ENCODE data around the gene HGFAC. TPM values are rescaled to one million over a fixed set of nuclear protein-coding genes. Genes with fewer than 3 reads are reported as not detected.
A peak's percentile ranks its signal among the peaks of the same experiment; 100 is the strongest.

HGFAC gene
- polyA plus RNA-seq, 3 donors = 0.78 to 2.7 (median 2.6) TPM

DNA sequence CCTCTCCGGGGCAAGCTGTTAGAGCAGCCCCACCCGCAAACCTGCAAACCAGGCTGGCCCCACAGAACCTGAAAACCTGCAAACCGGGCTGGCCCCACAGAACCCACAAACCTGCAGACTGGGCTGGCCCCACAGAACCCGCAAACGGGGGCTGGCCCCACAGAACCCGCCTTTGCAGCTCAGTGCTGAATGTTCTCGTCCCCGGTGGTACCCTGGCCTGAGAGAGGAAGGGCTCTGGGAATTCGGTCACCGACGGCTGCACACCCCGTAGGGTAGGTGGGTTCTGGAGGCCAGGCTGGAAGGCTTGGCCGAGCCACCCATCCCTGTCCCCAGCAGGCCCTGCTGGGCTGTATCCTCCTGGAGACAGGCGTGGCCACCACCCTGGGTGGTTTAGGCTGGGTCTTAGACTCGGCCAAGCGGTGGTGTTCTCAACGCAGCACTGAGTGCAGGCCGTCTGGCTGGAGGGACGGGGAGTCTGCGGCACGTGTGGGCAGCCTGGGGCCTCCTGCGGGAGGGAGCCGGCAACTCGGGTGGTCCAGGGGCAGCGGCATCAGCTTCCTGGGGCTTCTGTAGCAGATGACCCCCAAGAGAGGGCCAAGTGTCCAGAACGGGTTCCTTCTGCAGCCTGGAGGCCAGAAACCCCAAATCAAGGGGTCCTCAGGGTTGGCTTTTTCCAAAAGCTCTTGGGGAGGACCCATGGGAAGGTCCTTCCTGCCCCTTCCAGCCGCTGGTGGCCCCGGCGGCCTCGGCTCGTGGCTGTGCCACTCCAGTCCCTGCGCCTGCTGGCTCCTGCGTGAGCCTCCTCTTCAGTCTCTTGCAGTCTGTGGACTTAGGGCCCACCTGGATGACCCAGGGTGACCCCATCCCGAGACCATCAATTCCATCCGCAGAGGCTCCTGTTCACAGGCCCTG lies 36.9 kb downstream of the HGFAC start:
- no peak for DNase-seq (ENCODE audit: extremely low read depth in 1 of 11, low read depth in 9 of 11, low spot score in 4 of 11)

DNA sequence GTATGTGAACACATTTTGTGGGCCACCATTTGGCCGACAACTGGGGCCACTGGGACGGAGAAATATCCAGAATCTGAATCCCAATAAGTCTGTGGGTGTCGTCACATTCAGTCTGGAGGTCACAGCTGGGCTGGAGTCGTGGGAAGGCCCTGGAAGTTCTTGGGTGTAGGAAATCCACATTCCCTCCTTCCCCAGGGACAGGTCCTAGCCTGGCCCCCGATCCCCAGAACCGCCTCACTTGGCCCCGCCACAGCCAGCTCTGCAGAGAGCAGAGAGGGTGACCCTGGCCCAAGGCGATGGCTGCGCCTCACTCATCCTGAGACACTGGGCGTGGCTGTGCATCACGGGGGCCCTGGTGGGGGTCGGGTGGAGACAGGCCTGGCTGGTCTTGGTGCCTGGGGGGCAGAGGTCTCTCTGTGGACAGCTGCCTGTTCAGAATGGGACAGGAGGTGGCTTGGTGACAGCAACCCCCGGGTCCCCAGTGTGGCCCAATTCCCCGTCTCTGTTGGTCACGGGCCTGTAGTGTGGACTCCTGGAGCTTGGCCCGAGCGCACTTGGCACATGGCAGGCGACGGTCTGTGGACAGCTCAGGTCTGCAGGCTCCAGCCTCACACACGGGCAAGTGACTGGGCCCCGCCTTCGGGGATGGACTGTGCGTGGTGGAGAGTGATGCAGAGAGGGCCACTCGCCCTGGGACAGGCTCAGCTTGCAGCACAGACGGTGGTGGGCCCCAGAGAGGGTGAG lies 37.8 kb downstream of the HGFAC start:
- DNase-seq (ENCODE audit: extremely low read depth in 1 of 11, low read depth in 9 of 11, low spot score in 4 of 11) = no peak

DNA sequence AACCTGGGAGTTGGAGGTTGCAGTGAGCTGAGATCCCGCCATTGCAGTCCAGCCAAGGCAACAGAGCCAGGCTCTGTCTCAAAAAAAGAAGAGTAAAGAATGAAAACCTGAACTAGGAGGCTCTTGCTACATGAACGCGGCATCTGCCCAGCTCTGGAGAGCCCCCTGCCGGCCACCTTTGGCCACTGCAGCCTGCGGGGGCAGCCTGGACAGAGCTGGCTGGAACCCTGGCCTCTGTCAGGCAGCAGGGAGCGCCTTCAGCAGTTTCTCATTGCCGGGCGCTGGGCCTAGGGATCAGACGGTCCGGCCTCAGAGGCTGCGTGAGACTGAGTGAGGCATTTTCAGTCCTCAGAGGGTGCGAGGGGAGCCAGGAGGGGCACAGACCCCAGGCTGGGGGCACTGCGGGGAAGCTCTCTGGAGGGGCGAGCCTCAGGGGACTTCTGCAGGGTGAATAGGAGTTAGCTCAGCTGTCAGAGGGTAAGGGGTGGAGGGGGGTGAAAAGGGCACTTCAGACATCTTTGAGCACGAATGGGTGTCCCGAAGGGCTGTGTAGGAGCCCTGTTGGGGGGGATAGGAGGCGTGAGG lies 38.9 kb downstream of the HGFAC start:
- peak; percentile 50 to 77 (median 71) for DNase-seq (ENCODE audit: extremely low read depth in 1 of 11, low read depth in 9 of 11, low spot score in 4 of 11)

DNA sequence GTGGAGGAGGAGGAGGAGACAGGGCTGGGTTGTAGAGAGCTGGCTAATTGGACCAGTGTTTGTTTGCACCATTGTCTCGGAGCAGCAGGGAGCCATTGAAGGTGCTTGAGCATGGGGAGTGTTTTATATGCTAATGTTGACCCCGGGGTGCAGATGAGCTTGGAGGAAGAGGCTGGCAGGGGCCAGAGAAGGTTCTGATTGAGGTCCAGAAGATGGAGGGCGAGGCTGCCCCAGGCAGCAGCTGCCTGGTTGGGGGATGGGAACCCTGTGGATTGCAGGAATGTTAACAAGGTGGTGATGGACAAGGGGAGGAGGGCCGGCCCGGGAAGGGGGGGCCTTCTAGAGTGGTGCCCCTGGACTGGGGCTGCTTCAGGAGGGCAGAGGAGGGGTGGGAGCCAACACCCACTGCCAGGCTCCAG lies 39.4 kb downstream of the HGFAC start:
- DNase-seq (ENCODE audit: extremely low read depth in 1 of 11, low read depth in 9 of 11, low spot score in 4 of 11) = no peak

DNA sequence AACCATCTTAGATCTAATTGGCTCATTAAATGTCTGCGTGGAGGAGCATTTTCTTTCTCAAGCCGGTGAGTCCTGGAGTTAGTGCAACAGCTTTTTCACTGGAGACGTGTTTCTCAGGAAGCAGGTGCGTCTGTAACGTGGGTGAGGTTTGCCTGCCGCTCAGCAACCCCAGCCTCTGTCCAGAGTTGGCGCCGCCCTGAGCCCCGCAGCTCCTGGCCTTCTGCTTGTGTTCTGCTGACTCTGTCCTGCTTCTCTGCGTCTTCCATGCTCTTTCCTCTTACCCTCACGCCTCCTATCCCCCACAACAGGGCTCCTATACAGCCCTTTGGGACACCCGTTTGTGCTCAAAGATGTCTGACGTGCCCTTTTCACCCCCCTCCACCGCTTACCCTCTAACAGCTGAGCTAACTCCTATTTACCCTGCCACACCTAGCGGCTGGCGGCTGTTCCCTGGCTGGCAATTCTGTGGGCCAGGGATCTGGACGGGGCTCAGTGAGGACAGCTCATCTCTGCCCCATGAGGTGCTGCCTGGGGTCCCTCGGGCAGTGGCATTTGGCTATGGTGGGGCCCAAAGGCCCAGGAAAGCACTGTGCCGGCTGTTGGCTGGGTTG lies 40.1 kb downstream of the HGFAC start:
- DNase-seq (ENCODE audit: extremely low read depth in 1 of 11, low read depth in 9 of 11, low spot score in 4 of 11) = no peak

DNA sequence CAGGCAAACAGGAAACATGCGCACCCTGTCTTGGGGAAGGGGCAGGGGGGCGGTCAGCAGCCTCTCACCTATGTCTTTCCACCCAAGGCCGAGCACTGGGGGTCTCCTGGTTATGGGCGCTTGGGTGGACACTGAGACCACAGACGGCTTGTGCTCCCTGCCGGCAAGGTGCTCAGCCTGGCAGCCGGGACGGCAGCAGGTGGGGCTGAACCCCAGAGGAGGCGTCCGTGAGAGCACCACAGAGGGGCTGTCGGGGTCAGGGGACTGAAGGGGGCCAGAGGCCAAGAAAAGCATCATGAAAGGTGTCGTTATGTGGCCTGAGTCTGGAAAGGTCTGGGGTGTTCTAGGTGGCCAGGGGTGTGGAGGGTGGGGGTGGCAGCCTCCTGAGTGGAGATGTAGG lies 40.9 kb downstream of the HGFAC start:
- no peak for DNase-seq (ENCODE audit: extremely low read depth in 1 of 11, low read depth in 9 of 11, low spot score in 4 of 11)

DNA sequence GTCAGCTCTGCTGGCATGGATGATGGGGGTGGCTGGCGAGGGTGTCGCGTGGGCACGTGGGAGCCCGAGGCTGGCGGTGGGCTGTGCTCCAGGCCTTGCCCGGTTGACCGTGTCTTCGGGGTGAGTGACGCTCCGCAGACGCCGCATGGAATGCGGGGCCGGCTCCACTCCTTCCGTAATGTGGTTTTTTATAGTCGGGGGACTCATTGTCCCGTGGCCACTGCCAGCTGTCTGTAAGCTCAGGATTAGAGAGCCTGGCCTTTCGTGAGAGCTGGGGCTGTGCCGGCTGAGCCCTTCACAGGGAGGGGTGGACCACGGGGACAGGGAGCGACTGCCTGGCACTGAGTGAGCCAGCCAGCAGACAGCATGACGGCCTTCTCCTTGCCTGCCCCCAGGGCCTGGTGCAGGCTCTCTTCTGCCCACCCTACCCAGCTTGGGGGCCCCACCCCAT lies 41.7 kb downstream of the HGFAC start:
- peak in 1 of 11 donors; percentile 24 for DNase-seq (ENCODE audit: extremely low read depth in 1 of 11, low read depth in 9 of 11, low spot score in 4 of 11)

DNA sequence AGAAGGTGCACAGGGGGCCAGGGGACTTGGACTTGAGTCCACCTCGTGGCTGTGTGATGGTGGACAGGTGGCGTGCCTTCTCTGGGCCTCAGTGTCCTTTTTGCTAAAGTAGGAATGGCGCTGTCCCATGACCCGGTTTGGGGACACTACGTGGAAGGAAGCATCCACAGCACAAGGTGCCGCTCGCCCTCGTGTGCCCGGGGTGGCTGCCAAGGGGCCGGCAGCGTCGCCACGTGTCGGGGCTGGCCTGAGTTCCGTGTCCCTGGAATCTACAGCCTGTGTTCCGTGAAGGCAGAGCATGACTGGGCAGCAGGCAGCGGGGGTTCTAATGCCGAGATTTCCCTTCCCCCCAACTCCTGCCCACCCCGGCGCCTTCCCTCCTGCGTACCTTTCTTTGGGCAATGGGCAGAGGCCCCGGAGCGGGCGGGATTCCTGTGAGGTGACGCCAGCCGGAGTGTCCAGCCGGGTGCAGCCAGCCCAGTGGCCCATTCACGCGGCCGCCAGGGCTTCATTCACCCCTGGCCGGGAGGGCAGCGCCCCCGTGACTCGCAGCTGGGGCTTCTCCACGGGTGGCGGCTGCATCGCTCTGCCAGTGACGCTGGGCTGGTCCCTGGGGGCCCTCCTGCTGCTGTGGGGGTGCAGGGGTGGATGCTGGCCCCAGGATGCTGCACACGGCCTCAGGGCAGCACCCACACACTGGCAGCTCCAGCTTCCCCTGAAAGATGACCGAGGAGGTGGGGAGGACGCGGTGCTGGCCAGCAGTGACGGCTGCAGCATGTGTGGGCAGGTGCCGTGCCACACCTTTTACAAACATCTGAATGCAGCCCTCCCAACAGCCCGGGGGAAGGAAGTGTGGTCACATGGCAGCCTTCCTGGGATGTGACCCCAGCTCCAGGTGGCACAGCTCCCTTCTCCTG lies 42.5 kb downstream of the HGFAC start:
- peak in 5 of 11 donors; percentile 28 to 59 (median 48) for DNase-seq (ENCODE audit: extremely low read depth in 1 of 11, low read depth in 9 of 11, low spot score in 4 of 11)

DNA sequence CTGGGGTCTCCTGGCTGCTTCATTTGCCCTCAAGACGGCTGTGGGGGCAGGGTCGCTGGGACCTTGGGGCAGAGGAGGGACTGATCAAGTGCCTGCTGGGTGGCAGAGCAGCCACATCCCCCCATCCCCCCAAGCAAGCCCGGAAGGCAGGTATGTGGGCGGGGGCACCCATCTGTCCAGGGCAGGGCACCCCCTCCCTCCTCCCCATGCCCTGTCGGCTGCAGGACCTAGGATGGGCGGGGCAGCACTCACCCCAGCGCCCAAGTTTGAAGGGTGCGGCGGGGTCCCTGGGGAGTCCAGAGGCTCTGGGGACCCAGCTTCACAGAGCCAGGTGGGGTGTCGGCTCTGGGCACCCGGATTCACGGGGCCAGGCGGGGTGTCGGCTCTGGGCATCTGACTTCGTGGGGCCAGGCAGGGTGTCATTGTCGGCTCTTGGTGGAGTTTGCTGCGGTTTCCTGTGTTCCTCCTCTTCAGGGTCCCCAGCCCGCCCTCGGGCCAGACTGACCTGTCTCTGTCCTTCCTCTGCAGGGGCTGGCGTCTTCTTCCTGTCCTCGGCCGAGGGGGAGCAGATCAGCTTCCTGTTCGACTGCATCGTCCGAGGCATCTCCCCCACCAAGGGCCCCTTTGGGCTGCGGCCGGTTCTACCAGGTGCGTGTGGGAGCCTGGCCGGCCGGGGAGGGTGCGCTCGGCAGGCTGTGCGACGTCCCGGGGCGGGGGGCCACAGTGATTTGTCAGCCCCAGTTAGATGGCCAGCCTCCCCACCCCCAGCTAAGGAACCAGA lies 43.4 kb downstream of the HGFAC start:
- peak in 2 of 11 donors; percentile 34 for DNase-seq (ENCODE audit: extremely low read depth in 1 of 11, low read depth in 9 of 11, low spot score in 4 of 11)

DNA sequence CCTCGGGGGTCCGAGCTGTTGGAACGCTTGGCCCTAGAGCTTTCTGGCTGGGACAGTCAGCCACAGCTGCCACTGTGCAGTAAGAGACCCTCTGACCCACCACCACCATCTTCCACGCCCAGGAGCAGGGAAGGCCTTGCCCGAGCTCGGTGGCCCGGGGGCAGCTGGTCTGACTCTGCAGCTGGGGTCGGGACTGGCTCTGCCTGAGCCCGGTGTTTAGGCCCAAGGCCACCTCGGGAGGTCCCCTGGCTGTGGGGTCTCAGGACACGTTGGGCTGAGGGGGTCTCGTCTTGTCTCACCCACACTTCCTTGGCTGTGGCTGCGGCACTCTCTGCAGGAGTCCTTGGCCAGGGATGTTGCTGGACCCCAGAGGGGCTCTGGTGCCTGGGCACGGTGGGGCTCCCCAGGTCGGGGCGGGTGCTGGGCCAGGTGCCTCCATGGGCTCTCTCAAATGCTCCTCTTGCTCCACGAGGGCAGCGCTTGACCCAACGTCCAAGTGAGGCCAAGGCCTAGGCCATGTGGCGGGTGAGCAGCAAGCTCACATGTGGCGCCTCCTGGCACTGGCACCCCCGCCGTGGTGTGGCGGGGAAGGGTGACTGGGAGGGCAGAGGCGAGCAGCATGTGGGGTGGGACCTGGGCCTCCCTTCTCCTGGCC lies 44.2 kb downstream of the HGFAC start:
- no peak for DNase-seq (ENCODE audit: extremely low read depth in 1 of 11, low read depth in 9 of 11, low spot score in 4 of 11)

DNA sequence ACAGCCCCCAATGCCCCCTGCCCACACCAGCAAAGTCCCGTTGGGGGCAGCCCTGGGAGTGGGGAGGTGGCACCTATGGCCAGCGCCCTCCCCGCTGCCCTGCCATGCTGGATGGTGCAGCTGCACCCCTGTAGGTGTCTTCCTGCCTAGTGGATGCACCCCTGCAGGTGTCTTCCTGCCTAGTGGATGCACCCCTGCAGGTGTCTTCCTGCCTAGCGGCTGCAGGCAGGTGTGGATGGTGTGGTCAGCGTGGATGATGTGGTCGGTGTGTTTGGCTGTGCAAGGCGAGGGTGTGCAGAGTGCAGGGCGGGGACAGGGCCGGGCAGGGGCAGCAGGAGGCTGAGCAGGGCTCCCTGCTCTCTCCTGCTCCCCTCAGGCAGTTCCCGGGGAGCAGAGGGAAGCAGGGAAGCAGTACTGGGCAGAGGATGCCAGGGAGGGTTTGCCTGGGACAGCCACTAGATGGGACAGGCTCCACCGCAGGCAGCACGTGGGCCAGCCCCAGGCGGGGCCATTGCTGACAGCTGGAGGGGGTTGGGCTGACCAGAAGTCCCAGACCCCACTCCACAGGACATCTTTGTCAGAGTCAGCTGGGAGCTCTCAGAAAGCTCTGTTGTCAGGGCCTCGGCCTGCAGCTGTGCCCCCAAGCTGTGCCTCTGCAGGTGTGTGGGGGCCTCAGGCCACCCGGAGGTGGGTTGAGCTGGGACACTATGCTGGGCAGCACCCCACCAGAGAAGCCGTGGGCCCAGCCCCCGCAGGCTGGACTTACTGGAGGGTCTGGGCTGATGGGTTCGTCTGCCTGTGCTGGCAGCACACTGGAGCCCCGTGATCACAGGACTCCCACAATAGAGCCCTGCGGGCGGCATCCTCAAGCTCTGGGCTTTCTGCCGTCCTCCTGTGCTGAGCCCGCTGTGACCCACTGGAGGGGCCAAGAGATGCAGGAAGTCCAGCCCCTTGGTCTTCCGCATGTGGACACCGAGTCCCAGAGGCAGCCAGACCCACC lies 45.1 kb downstream of the HGFAC start:
- DNase-seq (ENCODE audit: extremely low read depth in 1 of 11, low read depth in 9 of 11, low spot score in 4 of 11) = peak in 1 of 11 donors; percentile 26

DNA sequence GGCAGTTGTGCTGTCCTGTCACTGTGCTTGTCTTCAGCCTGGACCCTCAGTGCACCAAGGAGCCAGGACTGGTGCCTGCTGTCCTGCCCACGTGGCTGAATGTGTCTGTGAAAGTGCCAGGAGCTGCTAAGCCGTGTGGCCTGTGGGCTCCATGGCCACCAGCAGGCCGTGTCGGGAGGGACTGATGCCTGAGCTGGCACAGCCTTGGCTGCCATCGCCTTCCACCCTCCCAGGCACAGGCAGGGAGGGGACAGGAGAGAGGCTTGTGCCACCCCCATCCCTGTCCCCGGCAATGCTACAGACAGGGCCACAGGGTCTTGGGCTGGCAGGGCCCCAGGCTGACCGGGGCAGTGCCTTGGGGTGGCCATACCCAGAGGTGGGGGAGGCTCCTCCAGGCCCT lies 46.1 kb downstream of the HGFAC start:
- DNase-seq (ENCODE audit: extremely low read depth in 1 of 11, low read depth in 9 of 11, low spot score in 4 of 11) = no peak

DNA sequence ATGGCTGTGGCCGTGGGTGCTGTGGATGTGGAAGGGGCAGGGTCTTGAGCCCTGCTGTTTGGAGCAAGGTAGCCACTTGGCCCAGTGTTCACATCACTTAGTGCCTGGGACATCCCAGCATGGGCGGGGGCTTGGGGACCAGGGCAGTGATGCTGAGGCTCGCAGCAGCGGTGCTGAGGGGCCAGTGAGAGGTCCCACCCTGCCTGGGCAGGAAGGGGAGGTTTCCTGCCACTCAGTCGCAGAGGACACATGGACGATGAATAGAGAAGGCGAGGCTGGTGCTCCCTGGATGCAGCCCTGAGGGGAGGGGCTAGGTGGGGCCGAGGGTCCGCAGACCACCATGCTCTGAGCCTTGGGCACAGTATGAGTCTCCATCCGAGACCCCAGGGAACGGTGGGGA lies 47.1 kb downstream of the HGFAC start:
- DNase-seq (ENCODE audit: extremely low read depth in 1 of 11, low read depth in 9 of 11, low spot score in 4 of 11) = no peak

DNA sequence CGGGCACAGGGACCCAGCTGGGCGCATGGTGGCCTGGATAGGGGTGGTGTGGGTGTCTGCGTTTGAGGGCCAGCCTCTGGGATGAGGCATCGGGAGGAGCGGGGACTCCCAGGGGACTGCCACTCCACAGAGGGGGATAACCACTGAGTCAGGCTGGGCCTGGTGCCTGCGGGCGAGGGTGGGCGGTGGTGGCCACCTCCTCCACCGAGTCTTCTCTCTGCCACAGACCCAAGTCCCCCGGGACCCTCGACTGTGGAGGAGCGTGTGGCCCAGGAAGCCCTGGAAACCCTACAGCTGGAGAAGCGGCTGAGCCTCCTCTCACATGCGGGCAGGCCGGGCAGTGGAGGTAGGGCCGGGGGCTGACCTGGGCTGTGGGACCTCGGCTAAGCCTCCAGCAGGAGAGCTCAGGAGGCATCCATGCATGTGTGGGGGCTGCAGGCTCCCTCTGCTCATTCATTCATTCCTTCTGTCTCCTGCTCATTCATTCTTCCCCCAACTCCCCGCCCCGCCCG lies 47.7 kb downstream of the HGFAC start:
- no peak for DNase-seq (ENCODE audit: extremely low read depth in 1 of 11, low read depth in 9 of 11, low spot score in 4 of 11)

DNA sequence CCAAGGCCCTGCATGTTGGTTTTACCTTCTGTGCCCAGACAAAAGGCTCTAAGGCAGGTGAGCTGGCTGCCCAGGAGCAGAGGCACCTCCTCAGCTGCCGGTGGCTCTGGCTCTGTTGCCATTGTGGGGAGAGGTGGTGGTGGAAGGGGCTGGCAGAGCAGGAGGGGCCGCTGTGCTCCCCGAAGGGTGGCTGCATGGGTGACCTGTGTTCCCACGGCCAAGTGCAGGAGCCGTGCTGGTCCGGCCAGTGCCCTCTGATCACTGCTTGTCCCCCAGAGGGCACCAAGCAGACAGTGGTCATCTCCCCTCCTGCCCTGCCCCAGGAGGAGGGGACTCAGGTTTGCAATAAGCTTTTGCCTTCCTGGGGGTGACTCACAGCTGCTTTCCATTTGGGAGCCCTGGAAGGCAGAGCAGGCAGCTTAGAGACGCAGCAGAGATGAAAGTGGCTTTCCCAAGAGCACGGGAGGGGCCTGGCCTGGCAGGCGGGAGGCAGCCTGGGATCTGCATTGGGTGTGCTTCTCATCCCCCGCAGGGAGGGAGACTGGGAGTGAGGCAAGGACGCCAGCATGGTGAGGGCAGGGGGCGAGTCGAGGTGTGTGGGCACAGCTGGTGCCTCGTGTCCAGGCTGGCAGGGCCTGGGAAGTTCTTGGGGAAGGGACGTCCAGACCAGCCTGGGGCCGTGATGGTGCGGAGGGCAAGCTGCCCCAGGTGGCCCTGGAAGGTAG lies 50.1 kb downstream of the HGFAC start:
- no peak for DNase-seq (ENCODE audit: extremely low read depth in 1 of 11, low read depth in 9 of 11, low spot score in 4 of 11)

All from renal cortex interstitium (tissue), 11 donors.